ENCODE measurements around the gene CTNNA2.

DNA sequence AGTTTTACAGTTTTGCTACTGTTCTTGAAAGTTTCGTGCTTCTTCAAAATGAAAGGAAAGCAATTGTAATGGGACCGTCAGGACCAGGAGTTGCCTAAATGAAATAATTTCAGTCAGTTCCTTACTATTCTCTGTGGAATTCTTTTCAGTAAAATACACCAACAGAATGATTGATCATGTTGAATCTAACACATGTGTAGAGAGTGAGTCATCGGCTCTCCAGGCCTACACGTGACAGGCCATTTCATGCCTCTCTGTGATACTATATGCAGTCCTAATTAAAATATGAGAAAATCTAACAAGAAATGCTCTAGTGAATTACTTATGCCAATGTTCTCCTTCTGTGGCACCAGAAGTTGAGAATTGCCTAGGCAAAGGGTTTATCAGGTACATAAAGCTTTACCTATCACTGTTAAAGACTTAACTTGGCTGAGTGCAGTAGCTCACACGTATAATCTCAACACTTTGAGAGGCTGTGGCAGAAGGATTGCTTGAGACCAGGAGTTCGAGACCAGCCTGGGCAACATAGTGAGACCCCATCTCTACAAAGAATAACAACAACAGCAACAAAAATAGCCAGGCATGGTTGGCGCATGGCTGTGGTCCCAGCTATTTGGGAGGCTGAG lies 592.3 kb downstream of the CTNNA2 start:
- TF ChIP-seq, protein P1, sequence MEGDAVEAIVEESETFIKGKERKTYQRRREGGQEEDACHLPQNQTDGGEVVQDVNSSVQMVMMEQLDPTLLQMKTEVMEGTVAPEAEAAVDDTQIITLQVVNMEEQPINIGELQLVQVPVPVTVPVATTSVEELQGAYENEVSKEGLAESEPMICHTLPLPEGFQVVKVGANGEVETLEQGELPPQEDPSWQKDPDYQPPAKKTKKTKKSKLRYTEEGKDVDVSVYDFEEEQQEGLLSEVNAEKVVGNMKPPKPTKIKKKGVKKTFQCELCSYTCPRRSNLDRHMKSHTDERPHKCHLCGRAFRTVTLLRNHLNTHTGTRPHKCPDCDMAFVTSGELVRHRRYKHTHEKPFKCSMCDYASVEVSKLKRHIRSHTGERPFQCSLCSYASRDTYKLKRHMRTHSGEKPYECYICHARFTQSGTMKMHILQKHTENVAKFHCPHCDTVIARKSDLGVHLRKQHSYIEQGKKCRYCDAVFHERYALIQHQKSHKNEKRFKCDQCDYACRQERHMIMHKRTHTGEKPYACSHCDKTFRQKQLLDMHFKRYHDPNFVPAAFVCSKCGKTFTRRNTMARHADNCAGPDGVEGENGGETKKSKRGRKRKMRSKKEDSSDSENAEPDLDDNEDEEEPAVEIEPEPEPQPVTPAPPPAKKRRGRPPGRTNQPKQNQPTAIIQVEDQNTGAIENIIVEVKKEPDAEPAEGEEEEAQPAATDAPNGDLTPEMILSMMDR (IDR thresholded peaks at IDR 0.05), result no peak
- no peak for TF ChIP-seq POLR2A (IDR thresholded peaks at IDR 0.05)

Measured in right lobe of liver (tissue), 4 donors.